ENCODE results near the gene SCAMP2.

Gene SCAMP2

GRCh38 chr15:74815121-74815934 is 57.8 kb downstream of the SCAMP2 start:
- no peak for DNase-seq

DNA sequence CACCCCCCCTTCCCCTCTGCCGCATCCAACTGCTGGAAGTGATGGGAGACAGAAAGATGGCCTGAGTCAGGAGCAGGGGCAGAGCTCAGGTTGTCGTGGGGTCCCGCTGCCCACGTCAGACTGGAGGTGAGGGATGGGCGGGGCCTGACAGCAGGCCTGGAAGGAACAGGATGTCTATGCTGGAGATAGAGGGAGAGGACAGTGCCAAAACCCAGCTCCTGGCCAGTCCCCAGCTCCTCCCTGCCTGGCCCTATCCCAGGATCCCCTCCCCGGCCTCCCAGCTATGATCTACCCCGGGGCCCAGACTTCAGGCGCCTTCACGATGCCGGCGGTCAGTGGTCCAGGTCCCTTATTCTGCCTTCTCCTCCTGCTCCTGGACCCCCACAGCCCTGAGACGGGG is 60.6 kb downstream of the SCAMP2 start, which contains the start of gene LMAN1L:
Gene LMAN1L, plus strand, starts transcription at position 303 of the 400 bp plus-strand sequence. Its CDS starts 20 bp downstream, at position 323.
- DNase-seq, result no peak

GRCh38 chr15:74809956-74810355 is 63.2 kb downstream of the SCAMP2 start:
- DNase-seq, result no peak

DNA sequence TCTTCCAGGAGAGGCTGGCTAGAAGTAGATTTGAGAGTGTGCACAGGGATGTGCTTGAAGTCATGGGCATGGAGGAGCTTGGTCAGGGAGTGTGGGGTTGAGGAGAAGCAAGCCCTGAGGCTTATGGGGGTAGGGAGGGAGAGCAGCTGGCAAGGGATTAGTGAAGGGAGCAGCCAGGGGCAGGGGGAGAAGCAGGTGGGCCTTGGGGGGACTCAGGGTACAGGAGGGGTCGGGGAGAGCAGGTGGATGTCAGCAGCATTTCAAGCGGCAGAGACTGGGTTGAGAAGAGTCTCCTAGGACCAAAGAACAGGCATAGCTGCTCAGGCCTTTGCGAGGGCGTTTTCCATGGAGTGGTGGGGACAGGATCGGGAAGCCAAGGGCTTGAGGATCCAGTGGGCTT is 63.9 kb downstream of the SCAMP2 start:
- no peak for DNase-seq

GRCh38 chr15:74808840-74809229 is 64.3 kb downstream of the SCAMP2 start:
- no peak for DNase-seq

DNA sequence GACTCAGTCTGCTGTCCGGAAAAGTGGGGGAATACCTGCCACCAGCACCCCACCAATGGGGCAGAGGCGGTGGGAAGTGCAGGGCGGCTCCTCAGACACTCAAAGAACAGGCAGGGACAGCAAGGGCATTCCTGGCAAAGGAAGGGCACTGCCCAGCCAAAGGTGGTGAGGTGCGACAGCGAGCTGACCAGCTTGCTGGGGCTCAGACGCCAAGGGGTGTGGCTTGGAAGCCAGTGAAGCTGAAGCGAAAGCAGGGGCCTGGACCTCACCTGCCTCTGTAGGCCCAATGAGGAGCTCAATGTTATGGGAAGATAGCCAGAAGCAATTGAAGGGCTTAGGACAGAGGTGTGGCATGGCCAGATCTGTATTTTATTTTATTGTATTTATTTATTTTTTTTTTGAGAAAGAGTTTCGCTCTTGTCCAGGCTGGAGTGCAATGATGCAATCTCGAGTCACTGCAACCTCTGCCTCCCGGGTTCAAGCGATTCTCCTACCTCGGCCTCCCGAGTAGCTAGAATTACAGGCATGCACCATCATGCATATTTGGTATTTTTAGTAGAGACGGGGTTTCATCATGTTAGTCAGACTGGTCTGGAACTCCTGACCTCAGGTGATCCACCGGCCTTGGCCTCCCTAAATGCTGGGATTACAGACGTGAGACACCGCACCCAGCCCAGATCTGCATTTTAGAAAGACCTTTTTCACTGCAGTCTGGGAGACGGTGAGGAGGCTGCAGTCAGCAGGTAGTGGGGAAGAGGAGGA is 64.9 kb downstream of the SCAMP2 start:
- no peak for DNase-seq

- no peak for DNase-seq
Observed at GRCh38 chr15:74807282-74807681, 65.9 kb downstream of the SCAMP2 start.

- no peak for DNase-seq
Observed at GRCh38 chr15:74804935-74805334, 68.2 kb downstream of the SCAMP2 start.

DNA sequence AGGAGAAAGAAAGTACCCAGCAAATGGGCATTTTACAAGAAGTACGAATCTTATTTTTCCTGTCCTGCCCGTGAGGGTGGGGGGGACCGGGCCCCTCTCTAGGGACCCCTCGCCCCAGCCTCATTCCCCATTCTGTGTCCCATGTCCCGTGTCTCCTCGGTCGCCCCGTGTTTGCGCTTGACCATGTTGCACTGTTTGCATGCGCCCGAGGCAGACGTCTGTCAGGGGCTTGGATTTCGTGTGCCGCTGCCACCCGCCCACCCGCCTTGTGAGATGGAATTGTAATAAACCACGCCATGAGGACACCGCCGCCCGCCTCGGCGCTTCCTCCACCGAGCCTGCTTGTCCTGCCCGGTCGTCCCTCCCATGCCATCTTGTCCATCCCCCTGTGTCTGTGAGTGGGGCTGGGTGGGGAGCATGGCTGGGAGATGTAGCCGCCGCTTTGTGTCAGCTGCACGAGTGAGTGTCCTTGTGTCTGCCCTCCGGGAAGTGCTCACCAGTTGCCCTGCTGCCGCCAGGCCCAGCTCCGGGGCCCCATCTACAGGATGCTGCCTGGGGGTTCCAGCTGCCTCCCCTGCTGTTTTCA is 70.2 kb downstream of the SCAMP2 start:
- no peak for DNase-seq

DNA sequence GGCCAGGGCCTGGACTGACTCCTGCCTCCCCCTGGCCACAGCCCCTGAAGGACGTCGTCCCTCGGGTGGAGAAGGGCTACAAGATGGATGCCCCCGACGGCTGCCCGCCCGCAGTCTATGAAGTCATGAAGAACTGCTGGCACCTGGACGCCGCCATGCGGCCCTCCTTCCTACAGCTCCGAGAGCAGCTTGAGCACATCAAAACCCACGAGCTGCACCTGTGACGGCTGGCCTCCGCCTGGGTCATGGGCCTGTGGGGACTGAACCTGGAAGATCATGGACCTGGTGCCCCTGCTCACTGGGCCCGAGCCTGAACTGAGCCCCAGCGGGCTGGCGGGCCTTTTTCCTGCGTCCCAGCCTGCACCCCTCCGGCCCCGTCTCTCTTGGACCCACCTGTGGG is 70.9 kb downstream of the SCAMP2 start:
- DNase-seq, result no peak

DNA sequence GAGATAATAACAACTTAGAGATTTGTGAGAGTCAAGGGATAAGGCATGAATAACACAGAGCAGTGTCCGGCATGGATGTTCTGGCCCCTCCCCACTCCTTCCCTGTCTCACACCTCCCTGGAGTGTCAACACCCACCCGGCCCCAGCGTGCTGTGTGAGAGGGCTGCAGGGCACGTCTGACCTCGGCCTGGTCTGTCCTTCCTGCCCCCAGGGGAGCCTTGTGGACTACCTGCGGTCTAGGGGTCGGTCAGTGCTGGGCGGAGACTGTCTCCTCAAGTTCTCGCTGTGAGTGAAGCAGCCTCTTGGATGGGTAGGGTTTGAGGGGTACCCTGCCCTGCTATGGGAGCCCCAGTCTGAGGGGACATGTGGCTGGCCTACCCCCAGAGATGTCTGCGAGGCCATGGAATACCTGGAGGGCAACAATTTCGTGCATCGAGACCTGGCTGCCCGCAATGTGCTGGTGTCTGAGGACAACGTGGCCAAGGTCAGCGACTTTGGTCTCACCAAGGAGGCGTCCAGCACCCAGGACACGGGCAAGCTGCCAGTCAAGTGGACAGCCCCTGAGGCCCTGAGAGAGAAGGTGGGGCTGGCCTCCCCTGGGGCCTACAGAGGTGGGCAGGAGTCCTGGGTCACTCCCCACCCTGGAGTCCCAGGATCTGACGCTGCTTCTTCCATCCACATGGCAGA is 71.7 kb downstream of the SCAMP2 start:
- DNase-seq, result no peak

- no peak for DNase-seq
Observed at GRCh38 chr15:74800559-74801094, 72.5 kb downstream of the SCAMP2 start.

- DNase-seq, result peak; percentile 13
Observed at GRCh38 chr15:74799856-74800558, 73.2 kb downstream of the SCAMP2 start.

- DNase-seq, result no peak
Observed at GRCh38 chr15:74799255-74799855, 73.8 kb downstream of the SCAMP2 start.

DNA sequence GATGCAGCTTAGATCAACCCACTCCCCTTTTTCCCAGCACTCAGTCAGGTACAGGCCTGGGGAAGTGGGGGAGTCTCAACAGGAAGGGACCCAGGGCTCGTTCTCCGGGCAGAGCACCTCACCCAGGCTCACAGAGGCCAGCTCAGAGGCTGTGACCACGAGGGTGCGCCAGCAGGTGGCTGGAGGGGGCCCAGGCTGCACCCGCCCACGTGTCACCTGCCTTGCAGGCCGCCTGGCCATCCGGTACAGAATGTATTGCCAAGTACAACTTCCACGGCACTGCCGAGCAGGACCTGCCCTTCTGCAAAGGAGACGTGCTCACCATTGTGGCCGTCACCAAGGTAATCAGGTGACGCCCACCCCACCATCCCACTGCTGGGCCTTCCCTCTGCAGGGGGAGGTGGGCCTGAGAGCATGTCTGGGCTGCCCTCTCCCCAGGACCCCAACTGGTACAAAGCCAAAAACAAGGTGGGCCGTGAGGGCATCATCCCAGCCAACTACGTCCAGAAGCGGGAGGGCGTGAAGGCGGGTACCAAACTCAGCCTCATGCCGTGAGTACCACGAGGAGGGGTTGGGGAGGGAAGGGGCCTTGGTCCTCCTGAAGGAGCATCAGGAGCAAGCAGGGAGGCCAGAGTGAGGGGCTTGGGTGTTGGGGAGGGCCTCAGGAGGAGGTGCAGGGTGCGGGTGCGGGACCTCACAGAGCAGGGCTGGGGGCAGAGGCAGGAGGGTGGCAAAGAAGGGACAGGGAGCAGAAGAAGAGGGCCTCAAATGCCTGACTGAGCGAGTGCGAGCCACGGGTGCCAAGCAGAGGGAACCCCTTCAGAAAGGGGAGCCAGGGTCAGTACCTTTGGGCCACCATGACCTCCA is 74.5 kb downstream of the SCAMP2 start:
- DNase-seq, result no peak

DNA sequence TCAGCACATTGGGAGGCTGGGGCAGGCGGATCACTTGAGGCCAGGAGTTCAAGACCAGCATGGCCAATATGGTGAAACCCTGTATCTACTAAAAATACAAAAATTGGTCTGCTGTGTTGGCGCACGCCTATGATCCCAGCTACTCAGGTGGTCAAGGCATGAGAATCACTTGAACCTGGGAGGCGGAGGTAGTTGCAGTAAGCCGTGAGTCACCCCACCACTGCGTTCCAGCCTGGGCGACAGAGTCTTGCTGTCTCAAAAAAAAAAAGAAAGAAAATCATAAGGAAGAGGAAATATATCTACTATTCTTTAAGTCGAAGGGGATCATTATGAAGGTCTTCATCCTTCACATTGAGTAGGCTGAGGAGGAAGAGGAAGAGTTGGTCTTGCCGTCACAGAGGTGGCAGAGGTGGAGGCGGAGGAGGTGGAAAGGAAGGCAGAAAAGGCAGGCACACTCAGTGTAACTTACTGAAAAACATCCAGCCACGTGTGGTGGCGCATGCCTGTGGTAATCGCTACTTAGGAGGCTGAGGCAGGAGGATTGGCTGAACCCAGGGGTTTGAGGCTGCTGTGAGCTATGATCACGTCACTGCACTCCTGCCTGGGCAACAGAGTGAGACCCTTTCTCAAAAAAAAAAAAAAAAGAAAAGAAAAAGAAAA is 77.1 kb downstream of the SCAMP2 start:
- no peak for DNase-seq

DNA sequence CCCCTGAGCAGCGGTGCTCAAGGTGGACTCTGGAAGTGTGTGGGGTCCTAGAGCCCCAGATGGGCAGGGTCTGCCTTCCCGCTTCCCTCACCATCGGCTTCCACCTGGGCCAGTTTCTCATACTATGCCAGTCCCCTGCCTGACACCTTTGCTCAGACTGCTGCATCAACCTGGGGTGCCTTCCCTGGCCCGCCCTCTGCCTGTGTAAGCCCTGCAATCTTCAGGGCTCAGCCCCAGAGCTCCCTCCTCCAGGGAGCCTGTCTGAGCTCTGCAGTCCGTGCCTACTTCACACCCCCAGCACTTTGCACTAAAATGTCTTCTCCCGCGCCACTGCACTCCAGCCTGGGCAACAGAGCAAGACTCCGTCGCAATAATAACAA is 78.2 kb downstream of the SCAMP2 start:
- DNase-seq, result no peak

GRCh38 chr15:74794248-74794969 is 78.8 kb downstream of the SCAMP2 start:
- DNase-seq, result no peak
